ENCODE measurements around the gene METTL2B. TPM values are rescaled to one million over a fixed set of nuclear protein-coding genes. Genes with fewer than 3 reads are reported as not detected.
"Not testable (repeated sequence)": the region's sequence is repeated elsewhere in the genome, so short reads cannot be mapped to it uniquely, and the experiment has no call there.

METTL2B gene
- total and polyA plus RNA-seq, 3 donors from 2014 or later = 20.0 to 27.1 (median 26.7) TPM

- no peaks in the 10 kb centered on the region for H3K36me3 ChIP-seq (ENCODE audit: low read depth, missing control alignments)
- no peaks in the 10 kb centered on the region for H3K9me3 ChIP-seq
- 12 to 17% methylated on average over 23 of the region's 23 CpGs for WGBS, 2 donors
- H3K27ac ChIP-seq = peak overlapping the region; percentile 87 to 95
- peak overlapping the region in 1 of 2 donors; percentile 97 for H3K4me3 ChIP-seq
- peak; percentile 90 for DNase-seq
- no peaks in the 10 kb centered on the region for H3K27me3 ChIP-seq
- intact Hi-C loops (cut with DNase I; ENCODE audit: low total_unique reads) = no loop called here
- peaks cover 36% of the 10 kb centered on the region for H3K4me1 ChIP-seq
- TF ChIP-seq POLR2A (IDR thresholded peaks at IDR 0.05) = no peak
- no peak for TF ChIP-seq CTCF (IDR thresholded peaks at IDR 0.05)
Measured at GRCh38 chr7:128453836-128454804, 22.4 kb upstream of the METTL2B start.

- no peak for DNase-seq
- Histone ChIP-seq H3K36me3 (ENCODE audit: low read depth, missing control alignments) (no peaks in the 10 kb centered on the region), H3K4me3 (peak overlapping the region; percentile 94 to 97), H3K4me1 (peaks cover 45% of the 10 kb centered on the region), H3K9me3 (no peaks in the 10 kb centered on the region), H3K27me3 (no peaks in the 10 kb centered on the region), H3K27ac (peak overlapping the region; percentile 87 to 95)
- WGBS, 2 donors = 31 to 39% methylated on average over 18 to 25 of the region's 25 CpGs
- TF ChIP-seq CTCF (IDR thresholded peaks at IDR 0.05) (no peak), POLR2A (IDR thresholded peaks at IDR 0.05) (no peak)
- intact Hi-C loops (cut with DNase I; ENCODE audit: low total_unique reads) = no loop called here
Measured at GRCh38 chr7:128454808-128455542, 21.6 kb upstream of the METTL2B start.

GRCh38 chr7:128455543-128456254 lies 20.8 kb upstream of the METTL2B start, which contains the start of gene HILPDA:
HILPDA (plus strand) TSS chr7:128455878; CDS start chr7:128457269, 1,391 bp downstream.
- no peaks in the 10 kb centered on the region for H3K27me3 ChIP-seq
- peak within 1 kb of the TSS; percentile 87 to 95 for H3K27ac ChIP-seq
- intact Hi-C loops (cut with DNase I; ENCODE audit: low total_unique reads) = no loop called here
- no peaks in the 10 kb centered on the region for H3K9me3 ChIP-seq
- peaks cover 45% of the 10 kb centered on the region for H3K4me1 ChIP-seq
- H3K36me3 ChIP-seq (ENCODE audit: low read depth, missing control alignments) = no peaks in the 10 kb centered on the region
- peak; percentile 93 for DNase-seq
- peak within 1 kb of the TSS; percentile 94 to 97 for H3K4me3 ChIP-seq
- TF ChIP-seq POLR2A (IDR thresholded peaks at IDR 0.05) (no peak), CTCF (IDR thresholded peaks at IDR 0.05) (peak in 1 of 3 experiments; percentile 7)
- WGBS, 2 donors = 0 to 1% methylated on average over 27 to 59 of the region's 64 CpGs

GRCh38 chr7:128456255-128456725 lies 20.3 kb upstream of the METTL2B start:
- H3K4me1 ChIP-seq = peaks cover 45% of the 10 kb centered on the region
- H3K27ac ChIP-seq = peak overlapping the region; percentile 87 to 95
- no peaks in the 10 kb centered on the region for H3K36me3 ChIP-seq (ENCODE audit: low read depth, missing control alignments)
- 0% methylated on average over 5 of the region's 5 CpGs for WGBS, 2 donors
- no peaks in the 10 kb centered on the region for H3K9me3 ChIP-seq
- intact Hi-C loops (cut with DNase I; ENCODE audit: low total_unique reads) = no loop called here
- DNase-seq = no peak
- TF ChIP-seq POLR2A (IDR thresholded peaks at IDR 0.05) (no peak), CTCF (IDR thresholded peaks at IDR 0.05) (no peak)
- H3K27me3 ChIP-seq = no peaks in the 10 kb centered on the region
- H3K4me3 ChIP-seq = peak overlapping the region; percentile 94 to 97

GRCh38 chr7:128457385-128457784 lies 19.2 kb upstream of the METTL2B start:
- peaks cover 45% of the 10 kb centered on the region for H3K4me1 ChIP-seq

More at GRCh38 chr7:128457385-128457784, 19.2 kb upstream of the METTL2B start:
- H3K27ac ChIP-seq; DNase-seq; H3K4me3 ChIP-seq; intact Hi-C loops (cut with DNase I; ENCODE audit: low total_unique reads); H3K9me3 ChIP-seq; H3K36me3 ChIP-seq (ENCODE audit: low read depth, missing control alignments); H3K27me3 ChIP-seq: not testable (repeated sequence)
- 77 to 91% methylated on average over 6 of the region's 6 CpGs for WGBS, 2 donors

All from testis (tissue), 3 donors.